NCI-H526 treated with DMSO at 0.1 percent for 48 hours (cell line): ENCODE measurements around the gene RGS19.

Experiments
- DNase-seq: peaks from one replicate; lab custom pipeline; 2025; lab: John Stamatoyannopoulos, UW

The RGS19 gene

DNA sequence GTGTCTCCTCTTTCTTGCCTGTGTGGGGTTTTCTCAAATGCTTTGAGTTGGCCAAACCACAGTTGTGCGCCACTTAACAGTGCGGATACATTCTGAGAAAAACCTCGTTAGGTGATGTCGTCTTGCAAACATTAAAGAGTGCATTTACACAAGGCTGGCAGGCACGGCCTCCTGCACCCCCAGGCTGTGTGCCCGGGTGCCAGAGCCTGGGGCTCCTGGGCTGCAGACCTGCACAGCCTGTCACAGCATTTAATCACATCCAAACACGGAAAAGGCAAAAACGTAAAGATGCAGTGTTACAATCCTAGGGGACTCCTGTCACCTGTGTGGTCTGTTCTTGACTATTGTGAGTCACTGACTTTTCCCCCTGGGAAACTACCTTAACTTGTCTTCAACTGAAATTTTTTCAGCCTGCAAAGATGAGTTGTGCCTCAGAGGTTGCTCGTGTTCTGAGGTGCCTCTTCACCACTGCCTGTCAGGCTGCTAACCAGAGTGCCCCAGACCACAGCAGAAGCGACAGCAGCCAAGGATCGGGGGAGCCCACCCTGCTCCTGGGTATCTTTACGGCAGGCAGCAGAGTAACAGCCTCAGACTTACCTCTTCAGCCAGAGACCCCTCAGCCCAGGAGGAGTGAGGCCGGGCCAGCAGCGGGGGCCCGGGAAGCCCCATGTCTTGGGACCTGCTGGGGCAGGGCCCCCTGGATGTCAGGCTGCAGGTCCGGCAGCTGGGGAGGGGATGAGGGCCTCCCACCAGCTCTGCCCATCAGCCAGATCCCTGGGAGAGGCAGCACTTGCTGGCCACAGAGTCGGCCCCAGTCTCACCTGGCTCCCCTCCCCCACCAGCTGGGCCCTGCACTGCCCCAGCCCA lies 44.0 kb downstream of the RGS19 start:
- no peak for DNase-seq

DNA sequence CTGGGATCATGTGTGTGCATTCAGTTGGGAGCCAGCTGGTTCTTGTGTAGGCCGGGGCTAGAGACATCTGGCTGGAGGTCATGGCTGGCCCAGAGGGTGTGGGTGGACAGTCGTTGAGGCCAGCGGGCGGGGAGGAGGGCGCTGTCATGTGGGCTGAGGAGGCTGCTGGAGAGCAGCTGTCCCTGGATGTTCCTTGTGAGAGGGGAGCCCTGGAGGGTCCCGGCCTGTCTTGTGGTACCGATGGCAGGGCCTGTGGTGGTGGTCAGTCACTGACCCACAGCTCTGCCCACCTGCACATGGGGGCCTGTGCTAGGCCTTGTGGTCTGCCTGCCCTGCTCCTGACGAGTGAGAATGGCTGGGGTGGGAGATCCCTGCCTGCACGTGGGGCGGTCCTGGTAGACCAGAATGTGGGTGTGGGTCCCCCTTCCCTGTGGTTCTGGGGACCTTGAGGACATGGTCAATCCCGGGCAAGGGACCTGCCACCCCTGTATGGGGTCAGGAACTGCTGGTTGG lies 45.3 kb downstream of the RGS19 start:
- no peak for DNase-seq

DNA sequence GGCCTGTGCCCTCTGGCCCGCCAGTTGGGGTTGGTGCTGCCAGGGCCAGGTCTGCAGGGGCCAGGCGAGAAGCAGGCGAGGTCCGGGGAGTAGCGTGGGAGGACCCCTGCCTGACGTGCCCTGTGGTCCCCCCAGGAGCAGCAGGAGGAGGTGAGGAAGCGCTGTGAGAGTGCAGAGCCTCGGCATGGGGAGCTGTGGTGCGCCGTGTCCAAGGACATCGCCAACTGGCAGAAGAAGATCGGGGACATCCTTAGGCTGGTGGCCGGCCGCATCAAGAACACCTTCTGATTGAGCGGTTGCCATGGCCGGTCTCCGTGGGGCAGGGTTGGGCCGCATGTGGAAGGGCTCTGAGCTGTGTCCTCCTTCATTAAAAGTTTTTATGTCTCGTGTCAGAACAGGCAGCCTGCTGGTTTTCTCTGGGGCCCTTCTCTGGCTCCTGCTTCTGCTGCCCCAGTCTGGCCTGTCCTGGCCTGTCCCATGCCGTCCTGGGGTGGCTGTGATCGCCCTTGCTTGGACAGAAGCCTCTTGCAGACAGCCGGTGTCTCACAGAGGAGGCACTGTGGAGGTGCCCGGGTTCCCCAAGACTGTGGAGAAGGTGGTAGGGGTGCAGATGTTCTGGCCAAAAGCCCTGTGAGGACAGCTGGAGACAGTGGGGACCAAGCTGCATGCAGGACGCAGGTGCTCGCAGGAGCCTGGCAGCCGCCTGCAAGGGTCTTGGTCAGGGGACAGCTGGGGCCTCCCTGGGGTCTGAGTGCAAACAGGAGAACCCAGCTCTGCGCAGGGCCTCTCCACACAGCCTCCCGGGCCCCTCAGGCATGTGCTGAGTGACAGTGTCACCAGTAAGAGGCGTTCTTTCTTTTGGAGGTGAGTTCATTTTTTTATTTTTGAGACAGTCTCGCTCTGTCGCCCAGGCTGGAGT lies 46.4 kb downstream of the RGS19 start:
- DNase-seq, result no peak

DNA sequence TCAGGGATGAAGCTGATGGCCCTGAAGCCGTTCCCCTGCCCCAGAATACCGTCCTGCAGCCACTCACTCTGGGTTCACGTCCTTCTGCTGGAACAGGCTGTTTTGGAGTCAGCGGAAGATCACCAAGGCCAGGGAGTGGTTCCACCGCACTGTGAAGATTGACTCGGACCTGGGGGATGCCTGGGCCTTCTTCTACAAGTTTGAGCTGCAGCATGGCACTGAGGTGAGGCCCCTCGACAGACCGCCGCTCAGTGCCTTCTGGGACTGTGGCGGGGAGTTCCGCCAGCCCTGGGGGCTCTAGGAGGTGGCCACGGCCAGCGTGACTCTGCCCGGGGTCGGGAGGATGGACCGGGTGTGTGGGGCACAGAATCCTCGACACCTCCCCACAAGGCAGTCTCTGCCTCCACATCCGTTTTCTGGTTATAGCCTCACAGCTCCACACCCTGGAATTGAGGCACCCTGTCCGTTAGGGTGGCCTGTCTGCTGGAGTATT lies 47.5 kb downstream of the RGS19 start:
- DNase-seq, result no peak

DNA sequence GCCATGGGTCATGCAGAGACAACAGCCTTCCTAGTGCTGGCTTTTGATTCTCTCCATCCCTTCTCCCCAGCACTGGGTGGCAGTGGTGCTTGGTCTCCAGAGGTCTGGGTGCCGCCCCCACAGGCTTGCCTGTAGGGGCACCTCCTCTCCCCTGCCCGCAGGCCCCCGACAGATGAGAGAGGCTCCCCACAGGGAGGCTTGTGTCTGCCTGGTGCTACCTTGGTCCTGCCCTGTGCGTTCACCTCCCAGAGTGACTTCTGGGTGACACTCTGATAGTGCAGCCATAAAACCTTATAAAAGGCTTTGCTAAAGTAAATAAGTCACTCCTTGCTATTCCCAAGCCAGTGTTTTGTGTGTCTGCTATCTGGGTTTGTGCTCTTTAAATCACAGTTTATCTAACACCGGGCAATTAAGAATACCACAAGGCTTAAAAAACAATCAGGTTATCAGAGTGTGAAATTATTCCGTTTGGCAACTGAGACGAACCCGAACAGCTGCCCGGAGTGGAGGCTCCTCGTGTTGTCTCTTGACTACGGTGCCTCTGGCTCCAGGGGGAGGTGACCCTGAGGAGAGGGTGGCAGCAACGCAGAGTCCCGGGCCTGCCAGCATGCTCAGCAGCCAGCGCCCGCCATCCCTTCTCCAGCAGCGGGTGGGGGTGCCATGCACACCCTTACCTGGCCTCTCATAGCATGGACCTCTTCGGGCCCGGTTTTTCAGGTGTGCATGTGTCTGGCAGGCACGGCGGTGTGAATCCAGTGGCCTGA lies 48.8 kb downstream of the RGS19 start:
- DNase-seq, result no peak

DNA sequence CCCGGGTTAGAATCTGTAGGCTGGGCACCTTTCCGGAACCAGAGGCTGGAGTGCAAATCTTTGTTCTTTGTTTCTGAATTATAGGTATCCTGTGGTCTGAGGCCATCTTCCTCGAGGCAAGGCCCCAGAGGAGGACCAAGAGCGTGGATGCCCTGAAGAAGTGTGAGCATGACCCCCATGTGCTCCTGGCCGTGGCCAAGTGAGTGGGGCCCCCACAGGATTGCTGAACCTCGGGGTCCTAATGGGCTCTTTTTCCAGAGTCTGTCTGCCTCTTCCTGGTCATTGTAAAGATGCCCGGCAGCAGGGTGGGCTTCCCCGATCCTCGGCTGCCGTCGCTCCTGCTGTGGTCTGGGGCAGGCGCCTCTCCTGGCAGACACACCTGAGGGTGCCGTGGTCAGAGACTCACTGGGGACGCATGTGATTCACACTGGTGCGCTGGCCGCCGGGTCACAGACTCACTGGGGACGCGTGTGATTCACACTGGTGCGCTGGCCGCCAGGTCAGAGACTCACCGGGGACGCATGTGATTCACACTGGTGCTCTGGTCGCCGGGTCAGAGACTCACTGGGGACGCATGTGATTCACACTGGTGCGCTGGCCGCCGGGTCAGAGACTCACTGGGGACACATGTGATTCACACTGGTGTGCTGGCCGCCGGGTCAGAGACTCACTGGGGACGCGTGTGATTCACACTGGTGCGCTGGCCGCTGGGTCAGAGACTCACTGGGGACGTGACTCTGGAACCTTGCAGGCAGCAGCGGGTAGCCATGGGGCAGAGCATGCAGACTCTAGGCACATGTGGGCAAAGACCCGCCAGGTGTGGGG lies 49.8 kb downstream of the RGS19 start:
- DNase-seq, result no peak

DNA sequence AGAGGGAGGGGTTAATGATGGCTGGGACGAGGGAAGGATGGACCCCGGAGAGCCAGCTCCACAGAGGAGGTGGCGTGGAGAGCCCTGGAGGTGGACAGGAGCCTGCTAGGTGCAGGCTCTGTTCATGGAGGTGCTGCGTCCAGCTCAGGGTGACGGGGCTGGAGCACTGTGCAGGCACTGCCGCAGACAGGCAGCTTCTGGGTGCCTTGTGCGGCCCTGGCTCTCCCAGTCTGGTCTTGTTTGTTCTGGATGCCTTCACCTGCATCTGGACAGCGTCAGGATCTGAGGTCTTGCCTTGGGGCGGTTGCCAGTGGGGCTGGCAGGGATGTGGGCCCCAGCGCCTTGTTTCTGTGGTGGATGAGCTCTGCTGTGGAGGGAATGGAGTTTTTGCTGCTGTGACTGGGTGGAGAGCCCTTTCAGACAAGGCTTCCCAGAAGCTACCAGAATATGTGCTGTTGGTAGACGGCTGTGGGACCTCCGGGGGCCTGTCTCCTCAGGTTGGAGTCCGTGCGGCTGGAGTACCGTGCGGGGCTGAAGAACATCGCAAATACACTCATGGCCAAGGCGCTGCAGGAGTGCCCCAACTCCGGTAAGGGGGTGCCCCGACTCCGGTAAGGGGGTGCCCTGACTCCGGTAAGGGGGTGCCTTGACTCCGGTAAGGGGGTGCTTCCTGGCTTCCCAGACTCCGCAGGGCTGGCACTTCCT lies 51.2 kb downstream of the RGS19 start:
- no peak for DNase-seq

DNA sequence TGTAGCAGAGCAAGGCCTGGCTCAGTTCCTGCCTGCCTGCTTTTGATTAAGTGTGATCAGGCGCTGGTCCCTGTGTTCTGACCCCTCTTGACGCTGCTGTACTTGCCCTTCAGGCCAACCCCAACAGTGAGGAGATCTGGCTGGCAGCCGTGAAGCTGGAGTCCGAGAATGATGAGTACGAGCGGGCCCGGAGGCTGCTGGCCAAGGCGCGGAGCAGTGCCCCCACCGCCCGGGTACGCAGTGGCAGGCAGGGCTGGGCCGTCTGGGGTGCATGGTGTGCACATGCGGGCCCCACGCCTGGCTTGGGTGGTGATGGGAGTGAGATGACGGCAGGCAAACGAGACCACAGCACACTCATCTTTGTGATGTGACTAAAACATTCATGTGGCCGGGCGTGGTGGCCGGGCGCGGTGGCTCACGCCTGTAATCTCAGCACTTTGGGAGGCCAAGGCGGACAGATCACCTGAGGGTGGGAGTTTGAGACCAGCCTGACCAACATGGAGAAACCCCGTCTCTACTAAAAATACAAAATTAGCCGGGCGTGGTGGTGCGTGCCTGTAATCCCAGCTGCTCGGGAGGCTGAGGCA lies 53.4 kb downstream of the RGS19 start:
- DNase-seq, result no peak

DNA sequence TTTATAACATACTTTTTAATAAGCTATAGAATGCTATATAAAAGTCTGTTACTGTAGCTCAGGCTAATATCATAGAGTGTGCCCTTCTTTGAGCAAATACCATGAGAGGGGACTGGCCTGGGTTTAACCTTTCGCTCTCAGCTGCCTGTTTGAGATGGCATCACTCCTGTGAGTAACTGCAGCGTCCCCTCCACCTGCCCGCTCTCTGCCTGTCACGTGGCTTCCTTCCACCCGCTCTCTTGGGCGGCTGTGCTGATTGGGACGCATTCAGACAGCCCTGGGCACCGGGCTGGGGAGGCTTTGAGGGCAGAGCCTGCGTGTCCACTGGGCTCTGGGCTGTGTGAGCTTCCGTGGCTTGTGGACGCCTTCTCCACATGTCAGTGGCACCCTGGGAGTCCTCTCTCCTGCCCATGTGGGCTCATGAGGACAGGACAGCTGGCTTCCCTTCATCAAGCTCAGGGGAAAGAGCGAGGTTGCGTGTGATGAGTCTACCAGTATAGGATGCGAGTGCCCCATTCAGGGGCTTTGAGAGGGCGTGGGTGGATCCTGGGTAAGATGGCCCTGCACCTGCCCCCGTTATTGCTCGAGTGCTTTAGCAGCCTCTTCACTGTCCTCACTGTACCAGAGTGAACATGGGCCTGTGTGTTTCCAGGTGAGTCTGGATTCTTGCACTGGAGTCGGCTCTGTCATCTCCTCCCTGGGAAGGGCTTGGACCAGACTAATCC lies 54.1 kb downstream of the RGS19 start:
- DNase-seq, result no peak

DNA sequence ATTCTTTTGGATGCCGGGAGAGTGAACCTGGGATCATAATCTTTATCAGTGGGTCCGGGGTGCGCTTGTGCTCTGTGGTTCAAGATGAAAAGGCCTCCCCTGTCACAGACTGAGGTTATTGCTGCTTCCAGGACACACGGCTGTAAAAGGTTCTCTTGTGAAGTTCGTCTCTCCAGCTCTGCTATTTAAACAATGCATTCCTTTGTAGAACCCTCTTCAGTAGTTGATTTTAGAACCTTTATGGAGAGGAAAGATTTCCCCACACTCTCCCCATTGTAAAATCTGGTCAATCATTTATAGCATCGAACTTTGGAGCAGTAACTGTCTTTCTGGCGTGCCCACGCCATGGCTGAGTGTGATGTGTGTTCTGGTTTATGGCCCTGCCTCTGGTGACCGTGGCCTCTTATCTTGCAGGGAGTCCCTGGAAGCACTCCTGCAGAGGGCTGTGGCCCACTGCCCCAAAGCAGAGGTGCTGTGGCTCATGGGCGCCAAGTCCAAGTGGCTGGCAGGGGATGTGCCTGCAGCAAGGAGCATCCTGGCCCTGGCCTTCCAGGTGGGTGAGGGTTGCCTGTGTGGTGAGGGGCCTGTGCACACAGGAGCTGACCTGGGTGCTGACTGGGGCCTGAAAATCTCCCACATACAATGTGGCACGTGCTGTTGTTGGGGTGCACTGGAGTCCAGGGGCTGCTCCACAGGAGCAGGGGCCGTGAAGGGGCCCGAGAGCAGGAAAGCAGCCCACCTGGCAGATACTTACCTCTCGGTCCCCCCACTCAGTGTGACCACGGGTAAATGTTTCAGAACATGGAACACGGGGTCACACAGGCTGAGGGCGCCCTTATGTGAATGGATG lies 55.0 kb downstream of the RGS19 start:
- DNase-seq, result no peak

DNA sequence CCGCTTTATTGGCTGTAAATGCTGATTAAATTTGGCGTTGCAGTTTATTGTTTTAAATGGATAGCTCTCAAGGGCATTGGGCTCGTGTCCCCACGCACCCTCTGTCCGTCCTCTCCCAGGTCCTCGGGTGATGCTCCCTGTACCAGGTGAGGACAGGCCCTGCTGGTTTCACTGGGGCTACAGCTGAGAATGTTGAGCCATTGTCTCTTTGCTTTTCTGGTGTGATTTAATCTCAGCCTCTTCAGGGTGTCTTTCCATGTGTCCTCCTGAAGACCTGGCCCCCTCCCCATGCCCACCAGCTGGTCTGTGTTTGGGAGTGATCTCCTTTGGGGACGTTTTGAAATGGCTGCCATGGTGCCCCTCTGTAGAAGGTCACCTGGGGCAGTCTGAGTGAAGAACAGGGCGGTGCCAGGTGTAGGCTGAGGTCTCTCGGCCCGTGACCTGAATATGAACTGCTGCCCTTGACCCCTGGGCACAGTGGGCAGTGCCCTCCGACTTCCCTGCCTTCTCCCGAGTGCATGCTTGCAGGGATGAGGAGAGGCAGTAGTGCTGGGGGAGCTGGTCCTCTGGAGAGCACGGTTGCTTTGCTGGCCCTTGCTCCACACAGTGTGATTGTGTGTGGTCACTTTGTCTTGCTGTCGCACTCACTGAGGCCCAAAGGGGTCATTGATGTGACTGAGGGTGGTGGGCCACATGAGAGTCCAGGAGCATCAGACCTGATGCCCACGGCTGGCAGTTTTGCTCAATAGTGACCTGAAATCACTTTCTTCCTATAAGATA lies 55.8 kb downstream of the RGS19 start:
- DNase-seq, result no peak
